Endothelial cell of umbilical vein (primary cell): ENCODE results near the gene CDS2.

Experiments
- POLR2A ChIP-seq: IDR thresholded peaks from 2 replicates; pipeline ENCODE4 v1.6.1; 2012; ENCODE audit warnings: low read depth, mild to moderate bottlenecking, control low read depth, low read length
- TF ChIP-seq, protein P1 (sequence below), 2 donors: IDR thresholded peaks; 1 replicate in 1 of 2; 2 replicates in 1 of 2; pipeline ENCODE4 v1.5.1; 2011; ENCODE audit warnings: low read length in 2 of 2, mild to moderate bottlenecking in 2 of 2, moderate library complexity in 2 of 2, control low read depth in 1 of 2, inconsistent platforms in 1 of 2, low read depth in 1 of 2; ENCODE audit not compliant: insufficient read depth in 1 of 2; ENCODE audit errors: extremely low read depth in 1 of 2

DNA sequence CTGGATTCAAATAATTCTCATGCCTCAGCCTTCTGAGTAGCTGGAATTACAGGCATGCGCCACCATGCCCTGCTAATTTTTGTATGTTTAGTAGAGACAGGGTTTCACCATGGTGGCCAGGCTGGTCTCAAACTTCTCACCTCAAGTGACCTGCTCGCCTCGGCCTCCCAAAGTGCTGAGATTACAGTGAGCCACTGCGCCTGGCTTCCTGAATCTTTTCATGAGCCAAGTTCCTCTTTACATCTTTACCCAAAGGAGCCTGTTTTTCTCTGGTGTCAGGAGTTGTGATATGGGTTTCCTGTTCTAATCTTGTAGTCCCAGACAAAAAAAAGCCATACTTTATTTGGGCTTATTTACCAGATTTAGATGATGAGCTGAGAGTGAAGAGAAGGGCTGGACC lies 41.4 kb upstream of the CDS2 start:
- no peak for TF ChIP-seq POLR2A
- TF ChIP-seq, protein P1, sequence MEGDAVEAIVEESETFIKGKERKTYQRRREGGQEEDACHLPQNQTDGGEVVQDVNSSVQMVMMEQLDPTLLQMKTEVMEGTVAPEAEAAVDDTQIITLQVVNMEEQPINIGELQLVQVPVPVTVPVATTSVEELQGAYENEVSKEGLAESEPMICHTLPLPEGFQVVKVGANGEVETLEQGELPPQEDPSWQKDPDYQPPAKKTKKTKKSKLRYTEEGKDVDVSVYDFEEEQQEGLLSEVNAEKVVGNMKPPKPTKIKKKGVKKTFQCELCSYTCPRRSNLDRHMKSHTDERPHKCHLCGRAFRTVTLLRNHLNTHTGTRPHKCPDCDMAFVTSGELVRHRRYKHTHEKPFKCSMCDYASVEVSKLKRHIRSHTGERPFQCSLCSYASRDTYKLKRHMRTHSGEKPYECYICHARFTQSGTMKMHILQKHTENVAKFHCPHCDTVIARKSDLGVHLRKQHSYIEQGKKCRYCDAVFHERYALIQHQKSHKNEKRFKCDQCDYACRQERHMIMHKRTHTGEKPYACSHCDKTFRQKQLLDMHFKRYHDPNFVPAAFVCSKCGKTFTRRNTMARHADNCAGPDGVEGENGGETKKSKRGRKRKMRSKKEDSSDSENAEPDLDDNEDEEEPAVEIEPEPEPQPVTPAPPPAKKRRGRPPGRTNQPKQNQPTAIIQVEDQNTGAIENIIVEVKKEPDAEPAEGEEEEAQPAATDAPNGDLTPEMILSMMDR (IDR thresholded peaks at IDR 0.05; ENCODE audit: extremely low read depth in 1 of 2, insufficient read depth in 1 of 2, low read depth in 1 of 2, low read length in 2 of 2) = no peak
